Stimulated activated CD8-positive, alpha-beta memory T cell treated with anti-CD3 and anti-CD28 coated beads, Interleukin-15, amount 100 ng/mL, for 24 hours (primary cell): Measurements from ENCODE around the gene COMMD4.
"Not testable (repeated sequence)": the region's sequence is repeated elsewhere in the genome, so short reads cannot be mapped to it uniquely, and the experiment has no call there.

Experiments
- DNase-seq: peaks from one replicate; pipeline ENCODE4 v3.0.0-alpha.2; 2020; ENCODE audit warnings: low read depth

Gene COMMD4

DNA sequence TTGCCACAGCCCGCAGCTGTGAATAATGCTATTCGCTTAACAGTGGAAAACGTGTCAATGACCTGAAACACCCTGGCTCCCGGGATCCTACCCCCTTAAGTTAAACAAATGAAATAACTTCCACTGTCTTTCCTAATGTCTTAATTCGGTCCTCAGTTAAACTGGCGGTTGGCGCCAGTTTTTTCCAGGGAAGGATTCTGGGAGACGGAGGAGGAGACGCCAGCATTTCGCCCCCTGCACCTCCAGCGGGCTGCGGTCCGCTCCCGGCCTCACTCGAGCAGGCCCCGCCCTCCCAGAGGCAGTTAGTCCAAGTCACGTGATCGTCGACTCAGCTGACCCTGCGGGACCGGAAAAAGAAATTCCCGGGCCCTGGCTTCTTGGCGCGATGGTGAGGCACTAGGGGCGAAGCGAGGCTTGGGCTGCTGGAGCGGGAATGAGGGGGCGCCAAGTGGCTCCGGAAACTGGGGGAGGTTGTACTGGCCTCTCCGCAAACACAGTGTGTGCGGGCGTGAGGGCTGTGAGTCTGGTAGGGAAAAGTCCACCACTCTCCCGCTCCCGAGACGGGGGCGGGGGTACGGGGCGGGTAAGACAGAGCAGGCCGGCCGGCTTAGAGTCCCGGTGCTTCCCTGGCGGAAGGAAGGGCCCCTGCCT, at the start of gene COMMD4:
Gene COMMD4 (plus strand): TSS at position 359 of the 651 bp plus-strand sequence. CDS start 27 bp downstream, at position 386.
- peak; percentile 60 for DNase-seq

DNA sequence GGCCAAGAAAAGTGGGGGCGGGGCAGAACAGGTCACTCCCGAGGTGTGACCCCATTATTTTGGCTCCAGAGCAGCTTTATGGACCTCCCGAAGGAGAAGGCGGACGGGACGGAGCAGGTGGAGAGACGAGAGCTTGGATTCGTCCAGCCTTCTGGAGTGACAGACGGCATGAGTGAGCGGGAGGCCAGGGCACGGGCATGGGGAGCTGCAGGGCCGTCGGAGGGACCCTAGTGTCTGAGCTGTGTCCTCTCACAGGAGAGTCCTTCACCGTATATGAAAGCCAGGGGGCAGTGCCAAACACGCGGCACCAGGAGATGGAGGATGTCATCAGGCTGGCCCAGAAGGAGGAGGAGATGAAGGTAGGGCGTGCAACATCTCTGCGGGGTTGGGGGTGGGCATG, 42.2 kb upstream of the COMMD4 start:
- not testable (repeated sequence) for DNase-seq

DNA sequence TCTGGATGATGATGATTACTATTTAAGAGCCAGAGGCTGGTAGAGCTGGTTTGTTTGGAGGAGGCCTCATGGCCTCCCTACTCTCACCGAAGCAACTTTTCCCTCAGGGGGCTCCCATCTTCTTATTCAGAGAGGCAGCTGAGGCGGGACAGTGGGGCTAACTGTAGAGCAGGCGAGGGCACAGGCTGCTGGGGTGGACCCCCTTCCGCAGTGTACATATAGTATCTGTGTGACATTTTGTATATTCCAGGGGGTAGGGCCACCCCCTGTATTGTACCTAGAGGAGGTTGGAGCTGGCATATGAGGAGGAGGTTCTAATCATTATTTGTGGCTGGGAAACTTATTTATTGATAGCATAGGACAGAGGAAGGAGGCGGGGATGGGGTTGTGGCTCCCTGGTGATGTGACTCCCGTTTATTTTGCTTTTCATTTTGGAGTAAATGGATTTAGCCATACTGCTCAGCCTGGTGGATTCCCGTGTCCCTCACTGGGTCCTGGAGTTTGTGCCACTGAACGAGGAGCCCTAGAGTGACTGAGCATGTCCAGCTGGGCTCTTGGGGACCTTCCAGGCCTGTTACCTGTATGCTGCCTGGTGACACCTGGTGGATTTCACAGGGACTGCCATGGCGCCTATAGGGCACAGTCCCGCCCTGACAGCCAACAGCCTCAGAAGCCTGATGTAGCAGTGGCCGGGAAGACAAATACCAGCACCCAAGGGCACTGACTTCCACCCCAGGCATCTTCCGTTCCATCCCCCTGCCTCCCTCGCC, 37.1 kb upstream of the COMMD4 start:
- DNase-seq, result not testable (repeated sequence)

DNA sequence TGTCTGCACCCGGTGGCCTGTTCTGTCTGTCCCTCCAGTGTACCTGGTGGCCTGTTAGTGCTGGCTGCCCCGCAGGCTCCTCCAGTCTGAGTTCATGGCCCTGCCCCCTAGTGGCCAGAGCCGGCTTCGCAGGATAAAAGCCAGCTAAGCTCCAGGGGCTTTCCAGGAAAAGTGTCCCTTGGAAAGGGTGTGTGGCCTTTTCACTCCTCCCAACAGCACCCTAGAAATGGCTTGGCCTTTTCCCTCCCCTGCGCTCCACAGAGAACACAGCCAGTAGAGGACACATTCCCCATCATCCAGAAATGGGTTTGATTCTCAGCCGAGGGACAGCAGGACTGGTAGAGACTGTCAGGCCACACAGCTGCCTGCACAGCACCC, 36.6 kb upstream of the COMMD4 start:
- DNase-seq, result peak; percentile 32

DNA sequence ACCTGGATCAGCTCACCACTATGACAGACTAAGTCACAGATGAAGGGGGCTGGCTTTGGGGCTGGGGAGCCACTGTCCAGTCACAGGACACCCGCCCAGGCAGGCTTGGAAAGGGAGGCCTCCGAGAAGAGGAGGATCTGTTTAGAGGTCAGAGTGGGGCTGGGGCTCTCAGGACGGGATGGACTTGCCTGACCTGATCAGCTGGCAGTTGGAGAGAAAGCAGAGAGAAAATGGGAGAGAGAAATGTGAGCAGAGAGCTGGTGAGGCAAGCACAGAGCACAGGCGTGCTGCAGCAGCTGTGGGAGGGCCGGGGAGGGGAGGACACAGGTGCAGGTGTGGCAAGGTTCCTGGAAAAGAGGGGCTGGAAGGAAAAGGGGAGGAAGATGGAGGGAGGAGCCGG, 35.8 kb upstream of the COMMD4 start:
- DNase-seq, result not testable (repeated sequence)

DNA sequence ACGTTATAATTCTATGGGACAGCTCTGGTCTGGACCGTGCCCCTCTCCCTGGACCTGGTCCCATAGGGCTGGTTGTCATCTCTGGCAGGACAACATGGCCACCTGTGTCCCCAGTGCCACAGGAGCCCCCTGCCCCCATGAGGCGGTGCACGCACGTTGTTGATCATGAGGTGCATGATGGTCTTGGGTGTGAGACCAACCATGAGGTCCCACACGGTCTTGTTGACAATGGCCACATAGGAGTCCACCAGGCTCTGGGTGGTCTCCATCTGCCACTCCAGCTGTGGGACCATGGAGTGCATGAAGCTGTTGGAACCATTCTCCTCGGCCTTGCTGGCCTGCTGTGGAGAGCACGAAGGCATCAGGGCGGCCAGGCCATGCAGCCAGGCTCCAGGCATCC, 33.5 kb upstream of the COMMD4 start:
- no peak for DNase-seq

DNA sequence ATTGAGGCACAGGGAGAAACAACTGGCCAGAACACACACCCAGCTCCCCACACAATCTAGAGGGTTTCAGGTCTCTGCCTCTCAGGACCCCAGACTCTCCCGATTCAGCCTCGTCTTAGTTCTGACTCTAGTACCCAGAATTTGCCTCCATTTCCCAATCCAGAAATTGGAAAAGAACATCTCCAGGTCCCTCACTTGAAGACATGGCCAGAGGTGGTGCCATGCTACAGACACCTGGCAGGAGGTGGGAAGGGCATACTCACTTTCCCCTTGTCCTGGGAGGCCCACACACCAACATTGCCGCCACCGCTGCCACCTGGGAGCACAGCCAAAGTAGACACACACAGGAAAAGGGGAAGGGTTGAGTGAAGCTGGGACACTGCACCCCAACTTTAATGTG, 33.1 kb upstream of the COMMD4 start:
- DNase-seq, result not testable (repeated sequence)

DNA sequence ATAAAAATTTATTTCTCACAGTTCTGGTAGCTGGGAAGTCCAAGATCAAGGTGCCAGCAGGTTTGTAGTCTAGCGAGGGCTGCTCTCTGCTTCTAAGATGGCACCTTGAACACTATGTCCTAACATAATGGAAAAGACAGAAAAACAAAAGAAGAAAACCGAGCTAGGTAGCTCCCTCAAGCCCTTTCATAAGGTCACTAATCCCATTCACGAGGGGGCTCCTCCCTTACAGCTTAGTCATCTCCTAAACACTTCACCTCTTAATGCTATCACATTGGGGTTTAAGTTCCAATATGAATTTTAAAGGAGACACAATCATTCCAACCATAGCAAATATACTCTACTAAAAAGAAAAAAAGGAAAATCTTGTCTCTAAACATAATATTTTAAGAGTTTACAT, 29.7 kb upstream of the COMMD4 start:
- no peak for DNase-seq

DNA sequence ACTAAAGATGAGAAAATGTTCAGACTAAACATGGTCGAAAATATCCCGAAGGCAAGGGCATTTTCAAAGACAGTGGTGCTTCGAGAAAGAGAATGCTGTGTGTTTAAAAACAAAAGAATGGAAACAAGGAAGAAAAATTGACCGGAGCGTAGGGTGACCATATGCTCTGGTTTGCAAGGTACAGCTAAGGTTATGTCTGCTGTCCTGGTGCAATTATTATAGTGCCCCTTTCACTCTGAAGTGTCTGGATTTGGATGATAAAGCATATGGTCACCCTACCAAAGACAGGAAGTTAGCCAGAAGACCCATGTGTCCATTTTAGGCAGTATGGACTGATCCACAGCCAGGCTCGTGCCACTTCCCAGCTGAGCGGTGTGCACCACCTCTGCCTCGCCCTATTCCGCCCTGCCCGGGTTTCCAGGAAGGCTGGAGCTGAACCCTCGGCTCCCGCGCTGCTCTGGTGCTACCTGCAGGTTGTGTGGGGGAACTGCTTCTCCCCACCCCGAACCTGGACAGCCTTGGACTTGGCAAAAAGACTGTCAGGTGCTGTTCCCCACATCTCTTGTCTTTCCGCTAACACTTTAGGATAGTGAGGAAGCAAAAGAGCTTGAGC, 28.0 kb upstream of the COMMD4 start:
- no peak for DNase-seq

DNA sequence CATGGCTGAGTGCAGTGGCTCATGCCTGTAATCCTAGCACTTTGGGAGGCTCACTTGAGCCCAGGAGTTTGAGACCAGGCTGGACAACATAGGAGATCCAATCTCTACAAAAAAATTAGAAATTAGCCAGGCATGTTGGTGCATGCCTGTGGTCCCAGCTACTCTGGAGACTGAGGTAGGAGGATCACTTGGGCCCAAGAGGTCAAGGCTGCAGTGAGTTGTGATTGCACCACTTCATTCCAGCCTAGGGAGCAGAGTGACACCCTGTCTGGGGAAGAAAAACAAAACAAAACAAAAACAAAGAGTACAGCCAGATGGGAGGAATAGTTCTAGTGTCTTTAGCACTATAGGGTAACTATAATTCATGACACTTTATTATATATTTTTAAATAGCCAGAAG, 26.2 kb upstream of the COMMD4 start:
- no peak for DNase-seq

DNA sequence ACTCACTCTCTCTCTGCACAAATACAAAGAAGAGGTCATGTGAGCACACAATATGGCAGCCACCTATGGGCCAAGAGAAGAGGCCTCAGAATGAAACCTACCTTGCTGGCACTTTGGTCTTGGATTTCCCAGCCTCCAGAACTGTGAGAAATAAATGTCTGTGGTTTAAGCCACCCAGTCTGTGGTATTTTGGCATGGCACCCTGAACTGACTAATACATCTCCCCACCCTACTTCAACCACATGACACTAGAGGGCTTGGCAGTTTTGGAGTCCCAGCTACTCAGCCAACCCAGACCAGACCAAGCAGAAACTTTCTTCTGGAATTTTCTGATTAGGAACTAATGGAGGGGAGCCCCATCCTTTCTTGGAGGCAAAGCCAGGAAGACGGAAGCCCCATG, 23.3 kb upstream of the COMMD4 start:
- DNase-seq, result not testable (repeated sequence)

DNA sequence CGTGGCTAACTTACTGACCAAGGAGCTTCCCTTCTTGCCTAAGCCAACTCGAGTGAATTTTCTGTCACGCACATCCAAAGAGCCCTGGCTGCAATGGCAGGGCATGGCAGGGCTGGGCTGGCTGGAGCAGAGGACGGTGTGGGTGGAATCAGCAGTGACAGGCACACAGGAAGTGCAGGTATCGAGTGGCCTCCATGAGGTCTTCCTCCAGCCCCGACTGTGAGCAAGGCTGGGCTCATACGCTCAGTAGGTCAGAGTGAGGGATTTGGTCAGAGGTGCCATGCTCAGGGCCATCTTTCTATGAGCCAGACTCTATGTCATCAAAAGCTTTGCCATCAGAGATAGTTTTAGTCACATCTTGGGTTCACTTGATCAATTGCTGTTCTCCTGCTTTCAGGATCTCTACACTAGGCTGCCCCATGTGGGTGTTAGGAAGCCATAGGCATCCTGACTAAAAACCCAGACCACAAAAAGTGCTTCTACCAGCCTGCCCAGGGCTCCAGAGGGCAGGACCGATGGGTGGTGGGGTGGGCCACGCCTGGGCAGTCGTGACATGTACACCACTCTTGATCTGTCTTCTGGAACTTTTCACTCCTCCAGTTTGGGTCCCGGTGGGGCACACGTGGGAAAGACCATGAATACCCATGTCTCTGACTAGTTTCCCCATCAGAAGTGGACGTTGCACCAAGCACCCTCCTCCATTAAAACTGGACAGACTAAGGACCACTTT, 22.6 kb upstream of the COMMD4 start:
- no peak for DNase-seq

DNA sequence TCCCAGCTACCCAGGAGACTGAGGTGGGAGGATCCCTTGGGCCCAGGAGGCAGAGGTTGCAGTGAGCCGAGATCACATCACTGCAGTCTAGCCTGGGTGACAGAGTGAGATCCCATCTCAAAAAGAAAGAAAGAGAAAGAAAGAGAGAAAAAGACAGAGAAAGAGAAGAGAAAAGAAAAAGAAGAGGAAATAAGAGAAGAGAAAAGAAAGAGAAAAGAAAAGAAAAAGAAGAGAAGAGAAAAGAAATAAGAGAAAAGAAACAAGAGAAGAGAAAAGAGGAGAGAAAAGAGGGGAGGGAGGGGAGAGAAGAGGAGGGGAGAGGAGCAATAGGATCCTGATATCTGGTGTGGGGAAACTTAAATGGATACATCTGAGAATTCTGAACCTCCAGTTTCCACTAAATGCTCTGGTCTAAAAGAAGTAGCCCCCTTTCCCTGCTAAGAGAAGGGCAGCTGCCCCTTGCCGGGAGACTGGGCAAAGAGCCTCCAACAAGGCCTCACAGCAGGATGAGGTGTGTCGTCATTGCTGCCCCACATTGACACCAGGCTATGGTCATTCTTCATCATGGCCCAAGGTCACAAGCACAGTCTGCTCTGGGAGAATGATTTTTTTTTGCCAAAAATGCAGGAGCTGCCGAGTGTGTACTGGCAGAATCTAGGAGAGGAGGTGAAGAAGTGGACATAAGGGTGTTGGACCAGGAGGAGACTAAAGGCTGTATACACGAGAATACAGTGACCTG, 21.1 kb upstream of the COMMD4 start:
- no peak for DNase-seq

DNA sequence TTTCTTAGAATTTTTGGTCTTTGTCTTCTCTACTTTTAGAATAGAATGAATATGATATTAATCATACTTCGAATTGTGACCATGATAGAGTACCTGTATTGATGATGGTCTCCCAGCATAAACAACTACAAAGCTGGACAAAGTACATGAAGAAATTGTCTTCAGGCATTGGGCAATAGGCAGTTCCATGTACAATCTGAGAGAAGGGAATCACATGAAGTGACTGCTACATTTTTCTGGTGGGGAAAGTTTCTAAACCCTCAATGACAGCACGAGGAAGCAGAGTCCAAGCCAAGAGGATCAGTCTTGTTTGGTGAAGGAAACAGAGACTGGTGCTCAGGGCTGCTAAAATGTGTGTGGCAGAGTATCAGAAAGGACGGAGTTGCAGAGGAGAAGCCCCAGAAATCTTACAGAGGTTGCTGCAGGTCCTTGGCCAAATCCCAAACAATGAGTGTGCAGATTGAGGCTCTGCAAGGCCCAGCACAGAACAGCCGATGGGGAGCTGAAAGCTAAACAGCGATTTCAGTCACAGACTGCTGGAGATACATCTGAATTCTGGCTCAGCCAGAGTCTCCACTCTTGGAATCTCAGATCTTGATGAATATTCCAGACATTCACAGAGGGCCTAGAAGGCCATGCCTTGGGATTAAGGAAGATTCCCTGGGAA, 16.5 kb upstream of the COMMD4 start:
- DNase-seq, result not testable (repeated sequence)

DNA sequence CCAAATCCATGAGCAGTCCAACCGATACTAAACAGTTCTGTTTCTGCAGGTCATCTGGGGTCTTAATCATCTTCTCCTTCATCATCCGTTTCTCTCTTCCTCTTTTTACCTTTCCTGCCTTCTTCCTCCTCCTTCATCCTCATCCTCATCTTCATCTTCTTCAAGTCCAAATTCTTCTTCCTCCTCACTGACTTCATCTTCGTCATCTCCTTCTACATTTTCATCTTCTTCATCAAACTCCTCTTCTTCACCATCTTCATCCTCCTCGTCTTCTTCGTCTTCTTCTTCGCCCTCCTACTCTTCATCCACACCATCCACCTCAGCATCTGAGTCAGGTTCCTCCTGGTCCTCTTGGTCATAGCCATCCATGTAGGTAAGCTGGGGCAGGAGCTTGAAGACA, 14.2 kb upstream of the COMMD4 start:
- DNase-seq, result no peak

DNA sequence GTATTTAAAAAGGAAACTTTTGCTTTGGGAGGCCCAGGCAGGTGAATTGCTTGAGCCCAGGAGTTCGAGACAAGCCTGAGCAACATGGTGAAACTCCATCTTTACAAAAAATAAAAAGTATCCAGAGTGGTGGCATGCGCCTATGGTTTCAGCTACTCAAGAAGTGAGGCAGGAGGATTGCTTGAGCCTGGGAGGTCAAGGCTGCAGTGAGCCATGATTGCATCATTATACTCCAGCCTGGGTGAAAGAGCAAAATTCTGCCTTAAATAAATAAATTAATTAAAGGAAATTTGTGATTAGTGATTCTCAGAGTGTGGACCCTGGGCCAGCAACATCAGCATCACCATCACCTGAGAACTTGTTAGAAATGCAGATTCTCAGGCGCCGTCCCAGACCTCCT, 9.9 kb upstream of the COMMD4 start:
- DNase-seq, result no peak

DNA sequence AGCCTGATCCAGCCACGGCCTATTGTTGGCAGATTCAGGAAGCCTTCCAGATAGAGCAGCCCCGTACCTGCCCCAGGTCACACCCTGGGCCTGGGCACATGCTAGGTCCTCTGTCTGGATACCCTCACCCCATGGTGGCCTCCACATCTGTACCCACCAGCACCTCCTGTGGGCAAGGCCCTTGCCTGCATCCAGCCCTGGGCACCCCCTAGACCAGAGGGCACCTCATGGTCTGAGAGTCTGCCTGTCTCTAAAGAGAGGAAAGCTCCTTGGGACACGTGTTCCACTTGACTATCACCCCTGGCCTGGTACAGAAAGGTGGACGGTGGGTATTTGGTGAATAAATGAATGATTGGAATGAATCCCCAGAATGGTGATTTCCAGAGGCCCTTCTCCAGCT, 8.9 kb upstream of the COMMD4 start:
- DNase-seq, result no peak

DNA sequence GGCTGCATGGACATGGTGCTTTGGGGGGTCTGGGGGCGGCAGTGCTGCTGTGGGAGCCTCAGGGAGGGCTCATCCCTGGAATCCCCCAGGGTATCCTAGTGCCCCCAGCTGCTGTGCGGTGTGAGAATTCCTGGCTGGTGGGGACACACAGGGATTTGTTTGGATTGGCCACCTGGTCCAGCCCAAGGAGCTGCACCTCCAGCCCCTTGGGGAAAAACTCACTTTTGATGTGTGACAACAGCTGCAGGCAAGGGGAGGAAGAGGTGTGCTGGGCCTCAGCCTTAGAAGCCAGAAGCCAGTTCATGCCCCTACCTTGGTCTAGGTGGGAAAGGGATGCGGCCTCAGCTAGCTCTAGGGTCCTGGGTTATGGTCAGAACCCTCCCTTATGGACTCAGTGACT, 8.4 kb upstream of the COMMD4 start:
- DNase-seq, result no peak

DNA sequence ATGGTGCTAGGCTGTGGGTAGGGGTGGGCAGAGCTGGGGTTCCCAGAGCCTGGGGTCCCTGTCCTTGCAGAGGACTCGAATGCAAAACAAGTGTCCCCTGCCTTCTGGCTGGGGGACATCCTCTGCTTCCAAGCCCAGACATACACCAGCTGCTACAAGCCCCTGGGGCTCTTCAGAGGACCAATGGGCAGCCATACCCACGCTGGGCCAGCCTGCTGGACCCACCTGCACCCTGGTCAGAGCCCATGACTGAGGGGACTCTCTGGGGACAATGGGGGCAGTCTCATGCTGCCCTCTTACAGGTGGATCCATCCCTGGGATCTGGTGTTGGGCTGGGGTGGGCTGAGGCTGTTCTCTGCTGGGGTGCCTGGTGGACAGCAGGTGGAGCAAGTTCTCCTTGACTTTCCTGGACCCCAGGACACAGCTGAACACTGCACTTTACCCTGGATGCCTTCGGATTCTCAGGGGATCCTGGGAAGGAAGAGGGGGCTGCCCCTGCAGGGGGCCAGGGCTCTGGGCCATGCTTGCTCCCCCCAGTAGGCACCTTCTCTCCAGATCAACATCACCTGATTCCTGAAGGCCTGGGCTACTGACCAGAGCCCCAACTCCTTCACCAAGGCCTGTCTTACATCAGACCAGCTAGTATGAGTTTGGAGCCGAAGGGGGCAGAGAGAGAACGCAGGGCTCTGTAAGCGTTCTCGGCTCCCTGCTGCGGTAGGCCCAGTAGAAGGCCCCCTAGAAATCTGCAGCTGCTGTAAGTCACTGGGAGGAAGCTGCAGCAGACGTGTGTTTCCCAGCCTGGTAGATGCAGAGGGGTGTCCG, 7.2 kb upstream of the COMMD4 start:
- no peak for DNase-seq

DNA sequence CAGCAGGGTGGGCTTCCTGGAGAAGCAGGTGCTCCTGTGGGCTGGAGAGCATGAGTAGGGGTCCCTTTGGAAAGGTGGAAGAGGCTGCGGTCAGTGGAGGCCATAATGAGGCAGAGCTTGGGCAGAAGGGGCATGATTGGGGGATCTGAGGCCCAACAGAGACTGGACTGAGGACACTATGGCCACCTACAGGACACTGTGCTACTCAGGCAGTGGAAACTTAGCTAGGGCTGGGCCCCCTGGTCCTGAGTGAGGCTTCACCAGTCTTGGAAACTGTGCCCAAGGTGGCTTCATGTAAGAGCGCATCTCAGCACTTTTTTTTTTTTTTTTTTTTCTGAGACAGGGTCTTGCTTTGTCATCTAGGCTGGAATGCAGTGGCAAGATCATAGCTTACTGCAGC, 6.3 kb upstream of the COMMD4 start:
- no peak for DNase-seq

DNA sequence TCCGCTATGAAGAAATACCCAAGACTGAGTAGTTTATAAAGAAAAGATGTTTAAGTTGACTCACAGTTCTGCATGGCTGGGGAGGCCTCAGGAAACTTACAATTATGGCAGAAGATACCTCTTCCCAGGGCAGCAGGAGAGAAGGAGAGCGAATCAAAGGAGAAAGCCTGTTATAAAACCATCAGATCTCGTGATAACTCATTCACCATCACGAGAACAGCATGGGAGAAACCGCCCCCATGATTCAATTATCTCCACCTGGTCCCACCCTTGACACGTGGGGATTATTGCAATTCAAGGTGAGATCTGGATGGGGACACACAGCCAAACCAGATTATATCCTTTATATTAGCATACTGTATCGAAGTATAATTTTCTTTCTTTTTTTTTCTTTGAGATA, 3.8 kb upstream of the COMMD4 start:
- not testable (repeated sequence) for DNase-seq
